DND-41 (cell line): ENCODE data around the gene NDUFAF3.

Experiments used
- ATAC-seq: fragments of 200-7000 bp; cut with Tn5 transposase; 3 replicates; pipeline ENCODE4 v1.9.1; 2021; ENCODE audit warnings: low read depth; ENCODE audit not compliant: insufficient read depth
- DNase-seq: peaks from one replicate; pipeline ENCODE4 v3.0.0-alpha.2; 2020
- H2AFZ ChIP-seq: 2 replicates; pipeline ENCODE4 v1.6.0; 2012; ENCODE audit warnings: low read depth, low read length
- H3K27ac ChIP-seq: 2 replicates; pipeline ENCODE4 v1.5.1; 2012; ENCODE audit warnings: low read length, inconsistent platforms
- H3K27me3 ChIP-seq: fragments of 200-600 bp; sonication (generic); 2 replicates; pipeline ENCODE4 v1.6.0; 2012; ENCODE audit warnings: low read length, mild to moderate bottlenecking, inconsistent platforms; ENCODE audit not compliant: insufficient read depth, poor library complexity
- H3K36me3 ChIP-seq: 2 replicates; pipeline ENCODE4 v1.5.1; 2012; ENCODE audit warnings: low read length, inconsistent platforms; ENCODE audit not compliant: insufficient read depth
- H3K4me1 ChIP-seq: 2 replicates; pipeline ENCODE4 v1.5.1; 2012; ENCODE audit warnings: mild to moderate bottlenecking, low read length; ENCODE audit not compliant: insufficient read depth
- H3K4me2 ChIP-seq: 2 replicates; pipeline ENCODE4 v1.6.0; 2012; ENCODE audit warnings: mild to moderate bottlenecking, moderate library complexity, low read length, inconsistent platforms; ENCODE audit not compliant: insufficient read depth
- H3K4me3 ChIP-seq, 2 experiments: fragments of 200-600 bp in 1 of 2; shearing (Covaris generic) in 1 of 2; 2 replicates each; pipeline ENCODE4 v1.5.1; 2012 to 2016; ENCODE audit warnings: inconsistent platforms in 2 of 2, low read length in 2 of 2, mild to moderate bottlenecking in 2 of 2, low read depth in 1 of 2, moderate library complexity in 1 of 2
- H3K79me2 ChIP-seq: 2 replicates; pipeline ENCODE4 v1.6.0; 2012; ENCODE audit warnings: low read length, inconsistent platforms; ENCODE audit not compliant: insufficient read depth
- H3K9ac ChIP-seq: 2 replicates; pipeline ENCODE4 v1.6.0; 2012; ENCODE audit warnings: low read depth, mild to moderate bottlenecking, inconsistent platforms, low read length, moderate library complexity
- H3K9me3 ChIP-seq: 2 replicates; pipeline ENCODE4 v1.5.1; 2012; ENCODE audit warnings: low read length, moderate library complexity, mild to moderate bottlenecking, inconsistent platforms; ENCODE audit not compliant: insufficient read depth, severe bottlenecking
- H4K20me1 ChIP-seq: 2 replicates; pipeline ENCODE4 v1.6.0; 2012; ENCODE audit warnings: low read length; ENCODE audit not compliant: insufficient read depth
- EZH2 ChIP-seq: IDR thresholded peaks from 3 replicates; pipeline ENCODE4 v1.6.1; 2012; ENCODE audit warnings: borderline replicate concordance, low read depth, mild to moderate bottlenecking, moderate library complexity, low read length, inconsistent platforms; ENCODE audit not compliant: severe bottlenecking
- TF ChIP-seq, protein P1 (sequence below): IDR thresholded peaks from 2 replicates; pipeline ENCODE4 v1.5.1; 2012; ENCODE audit warnings: borderline replicate concordance, low read length, moderate library complexity, mild to moderate bottlenecking; ENCODE audit not compliant: poor library complexity, severe bottlenecking; ENCODE audit errors: extremely low read depth

The NDUFAF3 gene

DNA sequence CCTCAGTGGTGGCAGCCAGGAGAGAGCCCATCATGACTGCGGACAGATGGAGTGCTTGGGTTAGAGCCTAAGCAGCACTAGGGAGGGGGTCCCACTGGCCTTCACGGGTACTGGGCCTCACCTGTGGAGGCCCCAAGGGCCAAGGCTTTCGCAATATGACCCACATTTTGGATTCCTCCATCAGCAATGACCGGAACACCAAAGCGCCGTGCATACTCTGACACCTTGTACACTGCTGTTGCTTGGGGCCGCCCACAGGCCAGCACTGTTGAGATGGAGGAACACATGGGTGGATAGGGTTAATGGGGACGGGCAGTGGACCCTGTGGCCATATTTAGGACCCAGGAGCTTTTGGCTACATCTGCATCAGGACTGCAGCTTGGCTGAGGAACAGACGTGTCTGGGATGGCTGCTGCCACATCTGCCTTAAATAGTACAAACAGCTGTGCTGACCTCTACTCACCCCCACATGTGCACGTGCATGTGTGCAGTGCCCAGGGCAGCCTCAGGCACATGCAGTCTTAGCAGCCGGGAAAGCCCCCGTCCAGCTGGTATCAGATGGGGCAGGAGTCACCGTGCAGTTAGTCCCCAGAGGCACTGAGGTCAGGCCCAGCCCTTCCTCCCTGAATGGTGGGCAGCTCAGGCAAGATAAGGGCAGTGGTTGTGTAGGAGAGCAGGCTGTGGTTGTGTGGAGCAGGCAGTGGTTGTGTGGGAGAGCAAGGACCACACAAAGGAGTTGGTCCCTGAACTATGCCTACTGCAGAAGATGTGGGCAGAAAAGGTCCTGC lies 3.3 kb downstream of the NDUFAF3 start:
- peak overlapping the region; percentile 95 for H3K4me2 ChIP-seq
- peaks cover 65% of the 10 kb centered on the region for H3K36me3 ChIP-seq
- peaks cover 78% of the 10 kb centered on the region for H3K4me1 ChIP-seq
- TF ChIP-seq, protein P1, sequence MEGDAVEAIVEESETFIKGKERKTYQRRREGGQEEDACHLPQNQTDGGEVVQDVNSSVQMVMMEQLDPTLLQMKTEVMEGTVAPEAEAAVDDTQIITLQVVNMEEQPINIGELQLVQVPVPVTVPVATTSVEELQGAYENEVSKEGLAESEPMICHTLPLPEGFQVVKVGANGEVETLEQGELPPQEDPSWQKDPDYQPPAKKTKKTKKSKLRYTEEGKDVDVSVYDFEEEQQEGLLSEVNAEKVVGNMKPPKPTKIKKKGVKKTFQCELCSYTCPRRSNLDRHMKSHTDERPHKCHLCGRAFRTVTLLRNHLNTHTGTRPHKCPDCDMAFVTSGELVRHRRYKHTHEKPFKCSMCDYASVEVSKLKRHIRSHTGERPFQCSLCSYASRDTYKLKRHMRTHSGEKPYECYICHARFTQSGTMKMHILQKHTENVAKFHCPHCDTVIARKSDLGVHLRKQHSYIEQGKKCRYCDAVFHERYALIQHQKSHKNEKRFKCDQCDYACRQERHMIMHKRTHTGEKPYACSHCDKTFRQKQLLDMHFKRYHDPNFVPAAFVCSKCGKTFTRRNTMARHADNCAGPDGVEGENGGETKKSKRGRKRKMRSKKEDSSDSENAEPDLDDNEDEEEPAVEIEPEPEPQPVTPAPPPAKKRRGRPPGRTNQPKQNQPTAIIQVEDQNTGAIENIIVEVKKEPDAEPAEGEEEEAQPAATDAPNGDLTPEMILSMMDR, result no peak
- TF ChIP-seq EZH2, result no peak
- H3K27ac ChIP-seq, result no peak overlapping the region; the same call in 1 of the 2 replicates
- peaks cover 21% of the 10 kb centered on the region; the same call in 1 of the 2 replicates for H4K20me1 ChIP-seq
- peak overlapping the region in 1 of 2 experiments; percentile 0; a peak in 1 of 4 replicates for H3K4me3 ChIP-seq
- DNase-seq (no peak), ATAC-seq (no peak)
- H3K79me2 ChIP-seq, result peaks cover 83% of the 10 kb centered on the region
- H3K9me3 ChIP-seq, result no peaks in the 10 kb centered on the region
- no peak overlapping the region for H3K9ac ChIP-seq
- H3K27me3 ChIP-seq, result no peaks in the 10 kb centered on the region
- no peak overlapping the region for H2AFZ ChIP-seq

DNA sequence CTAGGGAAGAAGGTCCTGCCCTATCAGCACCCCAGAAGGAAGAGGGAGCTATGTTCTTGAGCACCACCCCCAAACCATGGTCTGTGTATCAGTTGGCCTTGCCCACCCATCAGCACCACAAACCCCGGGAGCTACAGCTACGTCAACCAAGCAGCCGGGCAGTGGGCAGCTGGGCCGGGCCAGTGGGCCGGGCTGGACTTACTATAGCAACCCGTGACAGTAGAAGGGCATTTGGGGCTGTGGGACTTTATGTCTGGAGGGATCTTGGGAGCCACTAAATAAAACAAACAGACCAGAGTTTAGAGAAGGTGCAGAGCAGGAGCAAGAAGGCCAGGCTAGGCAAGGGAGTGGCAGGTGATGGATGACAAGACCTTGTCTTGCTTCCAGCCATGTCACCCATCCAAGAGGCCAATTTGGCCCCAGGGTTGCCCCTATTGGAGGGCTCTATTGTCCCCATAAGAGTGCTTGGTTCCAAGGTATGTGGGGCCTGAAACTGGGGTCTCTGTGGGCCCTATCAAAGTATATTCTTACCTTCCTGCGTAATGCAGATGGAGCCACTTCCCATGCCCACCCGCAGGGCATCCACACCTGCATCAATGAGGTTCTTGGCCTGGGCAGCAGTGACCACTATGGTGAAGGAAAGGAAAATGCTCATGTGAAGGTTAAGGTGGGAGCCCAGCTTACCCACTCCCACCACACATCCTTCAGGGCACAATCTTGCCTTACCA lies 4.0 kb downstream of the NDUFAF3 start:
- Histone ChIP-seq H3K4me2 (peak overlapping the region; percentile 38; the same call in 1 of the 2 replicates), H3K79me2 (peaks cover 76% of the 10 kb centered on the region)

DNA sequence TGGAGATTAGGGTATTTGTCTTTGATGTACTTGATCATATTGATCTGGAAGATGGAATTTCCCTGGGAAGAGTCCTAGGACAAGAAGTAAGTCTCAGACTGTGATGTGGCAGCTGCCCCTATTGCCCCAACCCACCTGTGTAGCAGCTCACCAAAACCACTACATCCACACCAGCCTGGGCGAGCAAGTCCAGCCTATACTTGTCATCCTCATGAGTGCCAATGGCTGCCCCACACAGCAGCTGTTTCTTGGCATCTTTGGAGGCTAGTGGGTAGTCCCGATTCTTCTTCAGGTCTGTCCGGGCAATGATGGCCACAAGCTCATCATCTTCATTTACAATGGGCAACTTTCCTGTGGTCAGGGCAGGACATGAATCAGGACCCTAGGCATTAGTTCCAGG lies 4.6 kb downstream of the NDUFAF3 start:
- Histone ChIP-seq H3K9me3 (no peaks in the 10 kb centered on the region), H3K4me1 (peaks cover 72% of the 10 kb centered on the region), H4K20me1 (peaks cover 21% of the 10 kb centered on the region; the same call in 1 of the 2 replicates), H3K4me2 (peak overlapping the region; percentile 31; the same call in 1 of the 2 replicates), H3K27ac (no peak overlapping the region), H3K27me3 (no peaks in the 10 kb centered on the region), H2AFZ (no peak overlapping the region), H3K79me2 (peaks cover 73% of the 10 kb centered on the region), H3K4me3 (no peak overlapping the region), H3K36me3 (peaks cover 78% of the 10 kb centered on the region), H3K9ac (no peak overlapping the region)
- no peak for ATAC-seq
- no peak for TF ChIP-seq EZH2
- TF ChIP-seq, protein P1, result no peak
- DNase-seq, result no peak

More for the DNA sequence above, 4.0 kb downstream of the NDUFAF3 start:
- Histone ChIP-seq H2AFZ (no peak overlapping the region), H3K27ac (no peak overlapping the region; the same call in 1 of the 2 replicates), H4K20me1 (peaks cover 21% of the 10 kb centered on the region; the same call in 1 of the 2 replicates), H3K4me1 (peaks cover 72% of the 10 kb centered on the region), H3K9ac (no peak overlapping the region), H3K36me3 (peaks cover 72% of the 10 kb centered on the region), H3K4me3 (no peak overlapping the region), H3K27me3 (no peaks in the 10 kb centered on the region), H3K9me3 (no peaks in the 10 kb centered on the region)
- ATAC-seq (no peak), DNase-seq (no peak)
- TF ChIP-seq EZH2, result no peak
- TF ChIP-seq, protein P1, result no peak
